Measurements from ENCODE around the gene KPNB1. TPM values are rescaled to one million over a fixed set of nuclear protein-coding genes. Genes with fewer than 3 reads are reported as not detected.

The KPNB1 gene
- total and polyA plus RNA-seq, 9 donors, result 63.4 to 346 (median 236) TPM

DNA sequence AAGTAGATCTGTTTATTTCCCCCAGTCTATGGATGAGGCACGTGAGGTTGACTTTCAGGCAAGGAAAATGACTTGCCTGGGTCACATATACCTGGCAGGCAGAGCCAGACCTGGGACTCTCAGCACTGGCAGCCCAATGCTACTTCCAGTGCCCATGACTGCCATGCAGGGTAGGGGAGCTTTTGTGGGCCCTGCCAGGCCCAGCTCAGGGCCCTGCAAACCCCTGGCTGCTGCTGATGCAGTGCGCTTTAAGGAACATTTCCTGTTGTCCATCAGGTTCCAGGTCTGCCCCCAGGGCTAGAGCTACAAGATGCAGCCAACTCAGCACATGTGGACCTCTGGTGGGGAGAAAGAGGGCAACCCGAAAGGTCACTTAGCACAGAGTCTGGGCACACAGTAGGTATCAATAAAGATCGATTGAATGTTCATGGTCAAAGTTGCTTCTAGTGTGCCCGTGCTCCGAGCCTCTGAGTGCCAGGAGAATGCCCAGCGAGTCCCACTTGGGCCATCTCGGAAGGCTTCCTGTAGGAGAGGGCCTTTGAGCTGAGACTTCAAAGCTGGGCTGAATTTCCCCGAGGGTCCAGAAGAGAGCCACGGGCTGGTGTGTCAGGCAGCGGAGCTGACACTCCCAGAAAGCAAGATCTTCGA, 82.8 kb downstream of the KPNB1 start:
- 39 to 47% (median 42%) methylated on average over 12 of the region's 12 CpGs for WGBS, 3 donors
- TF ChIP-seq CTCF (IDR thresholded peaks at IDR 0.05), result no peak
- no peak for TF ChIP-seq EP300 (IDR thresholded peaks at IDR 0.05)
- TF ChIP-seq POLR2A (IDR thresholded peaks at IDR 0.05), result no peak
- no peak overlapping the region for H3K27ac ChIP-seq
- intact Hi-C loops (cut with DNase I), result no loop called here
- no peak for DNase-seq
- peaks cover 1% of the 10 kb centered on the region for H3K4me1 ChIP-seq (ENCODE audit: insufficient read depth)
- no peak overlapping the region for H3K4me3 ChIP-seq
- no peaks in the 10 kb centered on the region for H3K9me3 ChIP-seq
- no peaks in the 10 kb centered on the region for H3K36me3 ChIP-seq
- H3K27me3 ChIP-seq, result no peaks in the 10 kb centered on the region

DNA sequence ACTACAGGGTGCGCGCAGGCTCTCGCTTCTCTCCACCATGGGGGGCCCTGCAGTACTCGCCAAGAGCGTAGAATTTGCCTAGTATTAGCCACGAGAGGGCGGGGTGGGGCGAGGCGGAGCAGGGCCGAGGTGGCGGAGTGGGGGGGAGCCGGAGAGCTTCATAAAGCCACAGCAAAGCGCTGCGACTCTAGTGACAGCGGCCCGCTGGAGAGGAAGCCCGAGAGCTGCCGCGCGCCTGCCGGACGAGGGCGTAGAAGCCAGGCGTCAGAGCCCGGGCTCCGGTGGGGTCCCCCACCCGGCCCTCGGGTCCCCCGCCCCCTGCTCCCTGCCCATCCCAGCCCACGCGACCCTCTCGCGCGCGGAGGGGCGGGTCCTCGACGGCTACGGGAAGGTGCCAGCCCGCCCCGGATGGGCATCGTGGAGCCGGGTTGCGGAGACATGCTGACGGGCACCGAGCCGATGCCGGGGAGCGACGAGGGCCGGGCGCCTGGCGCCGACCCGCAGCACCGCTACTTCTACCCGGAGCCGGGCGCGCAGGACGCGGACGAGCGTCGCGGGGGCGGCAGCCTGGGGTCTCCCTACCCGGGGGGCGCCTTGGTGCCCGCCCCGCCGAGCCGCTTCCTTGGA, 83.4 kb downstream of the KPNB1 start, which contains the start of gene TBX21:
Gene TBX21, plus strand, starts transcription at position 190 of the 627 bp plus-strand sequence. Its CDS starts 219 bp downstream, at position 409.
- H3K36me3 ChIP-seq, result no peaks in the 10 kb centered on the region
- WGBS, 3 donors, result 1% methylated on average over 51 to 73 of the region's 73 CpGs
- no peaks in the 10 kb centered on the region for H3K27me3 ChIP-seq
- H3K27ac ChIP-seq, result no peak within 1 kb of the TSS
- no peak for TF ChIP-seq POLR2A (IDR thresholded peaks at IDR 0.05)
- TF ChIP-seq CTCF (IDR thresholded peaks at IDR 0.05), result no peak
- TF ChIP-seq EP300 (IDR thresholded peaks at IDR 0.05), result no peak
- H3K9me3 ChIP-seq, result no peaks in the 10 kb centered on the region
- no peak for DNase-seq
- H3K4me3 ChIP-seq, result peak within 1 kb of the TSS; percentile 21
- intact Hi-C loops (cut with DNase I), result no loop called here
- peaks cover 1% of the 10 kb centered on the region for H3K4me1 ChIP-seq (ENCODE audit: insufficient read depth)

GRCh38 chr17:47733674-47734410, 84.1 kb downstream of the KPNB1 start:
- WGBS, 3 donors, result 4 to 11% (median 6%) methylated on average over 36 to 60 of the region's 60 CpGs
- Histone ChIP-seq H3K9me3 (no peaks in the 10 kb centered on the region), H3K36me3 (no peaks in the 10 kb centered on the region), H3K4me3 (peak overlapping the region; percentile 21), H3K27ac (no peak overlapping the region), H3K4me1 (ENCODE audit: insufficient read depth) (peaks cover 1% of the 10 kb centered on the region), H3K27me3 (no peaks in the 10 kb centered on the region)
- peak in 1 of 5 donors; percentile 4 for DNase-seq
- intact Hi-C loops (cut with DNase I), result no loop called here
- TF ChIP-seq CTCF (IDR thresholded peaks at IDR 0.05), result no peak
- TF ChIP-seq EP300 (IDR thresholded peaks at IDR 0.05), result no peak
- no peak for TF ChIP-seq POLR2A (IDR thresholded peaks at IDR 0.05)

DNA sequence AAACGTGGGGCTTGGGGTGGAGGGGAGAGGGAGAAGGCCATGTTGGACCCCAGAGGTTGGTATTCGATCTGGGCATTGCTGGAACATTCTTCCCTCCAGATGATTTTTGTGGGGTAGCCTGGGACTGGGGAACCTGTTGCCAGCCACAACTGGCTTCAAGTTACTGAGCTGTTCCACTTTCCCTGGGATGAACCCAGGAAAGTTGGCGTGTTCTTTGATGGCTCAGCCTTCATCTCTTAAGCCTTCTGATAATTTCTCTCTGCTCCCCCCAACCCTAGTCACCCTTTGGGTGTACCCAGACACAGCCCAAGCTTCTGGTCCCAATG, 85.4 kb downstream of the KPNB1 start:
- H3K27me3 ChIP-seq, result no peaks in the 10 kb centered on the region
- H3K36me3 ChIP-seq, result no peaks in the 10 kb centered on the region
- intact Hi-C loops (cut with DNase I), result no loop called here
- H3K4me1 ChIP-seq (ENCODE audit: insufficient read depth), result peaks cover 1% of the 10 kb centered on the region
- no peak for TF ChIP-seq POLR2A (IDR thresholded peaks at IDR 0.05)
- no peak for TF ChIP-seq EP300 (IDR thresholded peaks at IDR 0.05)
- TF ChIP-seq CTCF (IDR thresholded peaks at IDR 0.05), result no peak
- peak in 2 of 5 donors; percentile 1 for DNase-seq
- H3K4me3 ChIP-seq, result no peak overlapping the region
- no peak overlapping the region for H3K27ac ChIP-seq
- 68 to 82% (median 72%) methylated on average over 3 of the region's 3 CpGs for WGBS, 3 donors
- no peaks in the 10 kb centered on the region for H3K9me3 ChIP-seq

Small RNAs within 50 kb of the gene (small RNA-seq; reads per million reads assigned to genes)
- gene AC015674.1, result not detected

Other genes starting within 250 kb of the KPNB1 start
- 100 to 1,000 TPM in 4 of 7 donors, 10 to 100 TPM in 3; 93.5 to 178 (median 104) TPM for gene NPEPPS, start 118.8 kb upstream of the KPNB1 start, total RNA-seq
- gene NPEPPS, start 118.8 kb upstream of the KPNB1 start, polyA plus RNA-seq, result 100 to 1,000 TPM in 1 of 2 donors, 10 to 100 TPM in 1; 55.2 to 122 TPM
- 10 to 100 TPM in 5 of 7 donors, 1 to 10 TPM in 2; 6.0 to 28.8 (median 22.8) TPM for gene TBKBP1, start 44.2 kb downstream of the KPNB1 start, total RNA-seq
- gene TBKBP1, start 44.2 kb downstream of the KPNB1 start, polyA plus RNA-seq, result 10 to 100 TPM; 10.4 to 24.0 TPM
- gene TBX21, start 83.3 kb downstream of the KPNB1 start, total RNA-seq, result 1 to 10 TPM in 1 of 7 donors, under 1 TPM in 5, not detected in 1; 0.20 to 1.4 (median 0.33) TPM
- gene TBX21, start 83.3 kb downstream of the KPNB1 start, polyA plus RNA-seq, result under 1 TPM; 0.12 to 0.70 TPM
- 10 to 100 TPM in 5 of 7 donors, 1 to 10 TPM in 2; 6.4 to 18.0 (median 14.4) TPM for gene OSBPL7, start 171.9 kb downstream of the KPNB1 start, total RNA-seq
- gene OSBPL7, start 171.9 kb downstream of the KPNB1 start, polyA plus RNA-seq, result 1 to 10 TPM; 6.1 to 9.6 TPM
- gene MRPL10, start 181.6 kb downstream of the KPNB1 start, total RNA-seq, result 10 to 100 TPM; 30.4 to 59.5 (median 48.4) TPM
- 10 to 100 TPM; 55.9 to 64.4 TPM for gene MRPL10, start 181.6 kb downstream of the KPNB1 start, polyA plus RNA-seq
- 10 to 100 TPM in 1 of 7 donors, 1 to 10 TPM in 3, under 1 TPM in 3; 0.35 to 17.1 (median 1.2) TPM for gene LRRC46, start 181.8 kb downstream of the KPNB1 start, total RNA-seq
- 1 to 10 TPM in 1 of 2 donors, under 1 TPM in 1; 0.31 to 1.6 TPM for gene LRRC46, start 181.8 kb downstream of the KPNB1 start, polyA plus RNA-seq
- 10 to 100 TPM; 25.4 to 43.9 (median 36.8) TPM for gene SCRN2, start 191.4 kb downstream of the KPNB1 start, total RNA-seq
- gene SCRN2, start 191.4 kb downstream of the KPNB1 start, polyA plus RNA-seq, result 10 to 100 TPM in 1 of 2 donors, 1 to 10 TPM in 1; 5.6 to 45.5 TPM
- gene SP6, start 201.2 kb downstream of the KPNB1 start, total RNA-seq, result 1 to 10 TPM in 5 of 7 donors, under 1 TPM in 2; 0.66 to 4.3 (median 1.3) TPM
- 1 to 10 TPM in 1 of 2 donors, under 1 TPM in 1; 0.25 to 1.1 TPM for gene SP6, start 201.2 kb downstream of the KPNB1 start, polyA plus RNA-seq
- gene SP2, start 246.3 kb downstream of the KPNB1 start, total RNA-seq, result 10 to 100 TPM in 5 of 7 donors, 1 to 10 TPM in 2; 2.6 to 22.5 (median 14.6) TPM
- gene SP2, start 246.3 kb downstream of the KPNB1 start, polyA plus RNA-seq, result 10 to 100 TPM; 15.0 to 19.4 TPM

Data from ovary (tissue), 9 donors.